ENCODE measurements around the gene MAP3K6.

Gene MAP3K6

GRCh38 chr1:27351541-27352107 lies 15.1 kb downstream of the MAP3K6 start:
- H3K79me2 ChIP-seq (ENCODE audit: insufficient read depth, low read length), result no peaks in the 10 kb centered on the region
- H3K9me2 ChIP-seq (replicated peaks; ENCODE audit: insufficient read depth, low read length), result no peaks in the 10 kb centered on the region
- no peaks in the 10 kb centered on the region for H3K36me3 ChIP-seq (ENCODE audit: low read length)
- H3K27me3 ChIP-seq (ENCODE audit: low read length), result no peaks in the 10 kb centered on the region
- no peak overlapping the region for H3K4me3 ChIP-seq (ENCODE audit: insufficient read depth, low read length, poor library complexity, severe bottlenecking)
- TF ChIP-seq EZH2phosphoT487 (conservative IDR thresholded peaks at IDR 0.05; ENCODE audit: low read length) (no peak), CTCF (IDR thresholded peaks at IDR 0.05; ENCODE audit: insufficient read depth, low read length, poor library complexity, severe bottlenecking) (no peak)
- H3K9ac ChIP-seq (ENCODE audit: low read length), result no peak overlapping the region
- no peak overlapping the region for H2AFZ ChIP-seq (ENCODE audit: low read depth, low read length, severe bottlenecking)
- H3K27ac ChIP-seq (ENCODE audit: low read depth, low read length), result no peak overlapping the region
- no peak overlapping the region for H3K4me2 ChIP-seq (ENCODE audit: low read depth, low read length, poor library complexity, severe bottlenecking)
- H3K9me3 ChIP-seq (ENCODE audit: insufficient read depth, low read length), result no peaks in the 10 kb centered on the region
- H4K20me1 ChIP-seq (ENCODE audit: low read depth, low read length), result no peaks in the 10 kb centered on the region
- no peaks in the 10 kb centered on the region for H3F3A ChIP-seq (ENCODE audit: insufficient read depth)

- Histone ChIP-seq H3K79me2 (ENCODE audit: insufficient read depth, low read length) (no peaks in the 10 kb centered on the region), H3K4me3 (ENCODE audit: insufficient read depth, low read length, poor library complexity, severe bottlenecking) (no peak overlapping the region), H2AFZ (ENCODE audit: low read depth, low read length, severe bottlenecking) (no peak overlapping the region), H3K9me3 (ENCODE audit: insufficient read depth, low read length) (no peaks in the 10 kb centered on the region), H3F3A (ENCODE audit: insufficient read depth) (no peaks in the 10 kb centered on the region), H3K27me3 (ENCODE audit: low read length) (no peaks in the 10 kb centered on the region), H4K20me1 (ENCODE audit: low read depth, low read length) (no peaks in the 10 kb centered on the region), H3K9me2 (replicated peaks; ENCODE audit: insufficient read depth, low read length) (no peaks in the 10 kb centered on the region), H3K9ac (ENCODE audit: low read length) (no peak overlapping the region), H3K4me2 (ENCODE audit: low read depth, low read length, poor library complexity, severe bottlenecking) (no peak overlapping the region), H3K36me3 (ENCODE audit: low read length) (no peaks in the 10 kb centered on the region), H3K27ac (ENCODE audit: low read depth, low read length) (no peak overlapping the region)
- TF ChIP-seq CTCF (IDR thresholded peaks at IDR 0.05; ENCODE audit: insufficient read depth, low read length, poor library complexity, severe bottlenecking) (no peak), EZH2phosphoT487 (conservative IDR thresholded peaks at IDR 0.05; ENCODE audit: low read length) (no peak)
Measured at GRCh38 chr1:27350663-27351540, 15.9 kb downstream of the MAP3K6 start.

- Histone ChIP-seq H3K9ac (ENCODE audit: low read length) (no peak overlapping the region), H3K79me2 (ENCODE audit: insufficient read depth, low read length) (no peaks in the 10 kb centered on the region), H3K27ac (ENCODE audit: low read depth, low read length) (no peak overlapping the region), H3K4me3 (ENCODE audit: insufficient read depth, low read length, poor library complexity, severe bottlenecking) (no peak overlapping the region), H4K20me1 (ENCODE audit: low read depth, low read length) (no peaks in the 10 kb centered on the region), H3K27me3 (ENCODE audit: low read length) (no peaks in the 10 kb centered on the region), H3K36me3 (ENCODE audit: low read length) (no peaks in the 10 kb centered on the region), H3K4me2 (ENCODE audit: low read depth, low read length, poor library complexity, severe bottlenecking) (no peak overlapping the region), H3F3A (ENCODE audit: insufficient read depth) (no peaks in the 10 kb centered on the region), H3K9me2 (replicated peaks; ENCODE audit: insufficient read depth, low read length) (no peaks in the 10 kb centered on the region), H2AFZ (ENCODE audit: low read depth, low read length, severe bottlenecking) (no peak overlapping the region), H3K9me3 (ENCODE audit: insufficient read depth, low read length) (no peaks in the 10 kb centered on the region)
- TF ChIP-seq CTCF (IDR thresholded peaks at IDR 0.05; ENCODE audit: insufficient read depth, low read length, poor library complexity, severe bottlenecking), result no peak
- TF ChIP-seq EZH2phosphoT487 (conservative IDR thresholded peaks at IDR 0.05; ENCODE audit: low read length), result no peak
Measured at GRCh38 chr1:27349784-27350662, 16.7 kb downstream of the MAP3K6 start.

Measured in SU-DHL-6 (cell line).